Uterus (tissue), 4 donors: ENCODE measurements around the gene CCDC28B. TPM values are rescaled to one million over a fixed set of nuclear protein-coding genes. Genes with fewer than 3 reads are reported as not detected.

Source experiments
- DNase-seq, 2 donors: peaks; one replicate each; pipeline ENCODE4 v3.0.0-alpha.2; 2019 to 2020
- H3K27ac ChIP-seq, 2 donors: fragments of 200-600 bp; sonication (generic); 1 replicate in 1 of 2; 2 replicates in 1 of 2; pipeline ENCODE4 v1.5.1; 2016 to 2018
- H3K27me3 ChIP-seq, 2 donors: fragments of 200-600 bp; sonication (generic); one replicate each; pipeline ENCODE4 v1.5.1; 2018 to 2019; ENCODE audit warnings: control low read depth in 1 of 2
- H3K36me3 ChIP-seq, 2 donors: fragments of 200-600 bp; sonication (generic); one replicate each; pipeline ENCODE4 v1.5.1; 2019; ENCODE audit warnings: control low read depth in 1 of 2
- H3K4me1 ChIP-seq, 2 donors: fragments of 200-600 bp; sonication (generic); one replicate each; pipeline ENCODE4 v1.5.1; 2018 to 2019; ENCODE audit warnings: control low read depth in 1 of 2
- H3K4me3 ChIP-seq, 2 donors: fragments of 200-600 bp; sonication (generic); 1 replicate in 1 of 2; 2 replicates in 1 of 2; pipeline ENCODE4 v1.5.1; 2018 to 2019; ENCODE audit warnings: mild to moderate bottlenecking in 1 of 2
- H3K9me3 ChIP-seq, 2 donors: fragments of 200-600 bp; sonication (generic); one replicate each; pipeline ENCODE4 v1.5.1; 2019; ENCODE audit warnings: control low read depth in 1 of 2
- POLR2A ChIP-seq, 2 donors: fragments of 450-650 bp; IDR thresholded peaks; one replicate each; pipeline ENCODE4 v1.6.1; 2016; ENCODE audit warnings: antibody characterized with exemption in 2 of 2, mild to moderate bottlenecking in 1 of 2, moderate library complexity in 1 of 2
- intact Hi-C: fragments of 100-400 bp; cut with DNase I; formaldehyde crosslinking; loops from one replicate; pipeline ENCODE4 v1.15.1; 2023; ENCODE audit warnings: low total_unique reads
- total RNA-seq, 4 donors: library from RNA; depleted of rRNA in 3 of 4; stranded (reverse); fragments of >200 nt in 3 of 4; gene quantifications; one replicate each; pipeline versions ENCODE4 v1.1.0 to v1.2.4, GENCODE V29; 2014 to 2023
- TF ChIP-seq, protein P1 (sequence below), 4 experiments: fragments of 200-600 bp in 2 of 4; fragments of 450-650 bp in 2 of 4; sonication (generic) in 2 of 4; IDR thresholded peaks; one replicate each; pipeline ENCODE4 v1.5.1; 2016 to 2019; ENCODE audit warnings: antibody characterized with exemption in 4 of 4, mild to moderate bottlenecking in 2 of 4, moderate library complexity in 1 of 4
- donor health status: DM: yes; HTN: yes; CAD: no.

The CCDC28B gene
- total RNA-seq, 4 donors from 2014 or later, result 3.5 to 21.5 (median 7.4) TPM; not detected in 1

DNA sequence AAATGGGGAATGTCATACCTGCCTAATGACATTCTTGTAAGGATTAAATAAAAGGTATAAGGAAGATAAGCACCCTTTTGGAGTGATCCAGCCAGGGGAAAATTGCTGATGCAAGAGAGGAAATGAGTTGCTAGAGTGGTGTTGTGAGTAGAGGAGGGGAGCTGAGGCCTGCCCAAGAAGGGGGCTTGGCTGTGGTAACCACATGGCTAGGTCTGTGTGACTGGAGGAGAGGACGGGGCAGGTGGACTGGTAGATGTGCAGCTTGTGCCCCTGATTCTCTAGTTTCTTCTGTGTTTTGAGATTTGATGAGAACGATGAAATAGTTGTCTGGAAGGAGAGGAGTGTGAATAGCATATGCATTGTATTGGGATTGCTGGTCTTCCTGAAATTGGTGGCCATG lies 14.3 kb upstream of the CCDC28B start:
- Histone ChIP-seq H3K4me1 (peaks cover 7 to 12% of the 10 kb centered on the region in 2 donors), H3K36me3 (no peaks in the 10 kb centered on the region), H3K4me3 (no peak overlapping the region)

DNA sequence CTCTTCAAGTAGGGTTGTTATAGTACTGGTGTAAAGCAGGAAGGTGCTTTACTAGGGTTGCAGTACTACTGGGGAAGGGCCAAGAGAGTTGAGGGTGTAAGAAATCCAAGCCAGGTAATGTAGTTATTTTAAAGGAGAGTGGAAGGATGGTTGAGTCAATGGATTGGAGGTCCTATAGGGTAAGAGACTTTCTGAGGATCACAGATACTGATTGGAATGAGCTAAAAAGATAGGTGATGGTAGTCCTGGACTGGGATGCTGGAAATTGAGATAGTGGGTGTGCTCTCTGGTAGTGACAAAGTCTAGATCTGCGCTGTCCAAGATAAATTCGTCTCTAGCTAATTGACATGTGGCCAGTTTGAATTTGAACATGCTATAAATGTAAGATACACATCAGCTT lies 13.9 kb upstream of the CCDC28B start:
- Histone ChIP-seq H3K9me3 (no peaks in the 10 kb centered on the region), H3K4me3 (no peak overlapping the region), H3K36me3 (no peaks in the 10 kb centered on the region), H3K4me1 (peaks cover 3 to 8% of the 10 kb centered on the region in 2 donors), H3K27ac (no peak overlapping the region), H3K27me3 (no peaks in the 10 kb centered on the region)
- no peak for TF ChIP-seq POLR2A (IDR thresholded peaks at IDR 0.05)
- TF ChIP-seq, protein P1, sequence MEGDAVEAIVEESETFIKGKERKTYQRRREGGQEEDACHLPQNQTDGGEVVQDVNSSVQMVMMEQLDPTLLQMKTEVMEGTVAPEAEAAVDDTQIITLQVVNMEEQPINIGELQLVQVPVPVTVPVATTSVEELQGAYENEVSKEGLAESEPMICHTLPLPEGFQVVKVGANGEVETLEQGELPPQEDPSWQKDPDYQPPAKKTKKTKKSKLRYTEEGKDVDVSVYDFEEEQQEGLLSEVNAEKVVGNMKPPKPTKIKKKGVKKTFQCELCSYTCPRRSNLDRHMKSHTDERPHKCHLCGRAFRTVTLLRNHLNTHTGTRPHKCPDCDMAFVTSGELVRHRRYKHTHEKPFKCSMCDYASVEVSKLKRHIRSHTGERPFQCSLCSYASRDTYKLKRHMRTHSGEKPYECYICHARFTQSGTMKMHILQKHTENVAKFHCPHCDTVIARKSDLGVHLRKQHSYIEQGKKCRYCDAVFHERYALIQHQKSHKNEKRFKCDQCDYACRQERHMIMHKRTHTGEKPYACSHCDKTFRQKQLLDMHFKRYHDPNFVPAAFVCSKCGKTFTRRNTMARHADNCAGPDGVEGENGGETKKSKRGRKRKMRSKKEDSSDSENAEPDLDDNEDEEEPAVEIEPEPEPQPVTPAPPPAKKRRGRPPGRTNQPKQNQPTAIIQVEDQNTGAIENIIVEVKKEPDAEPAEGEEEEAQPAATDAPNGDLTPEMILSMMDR (IDR thresholded peaks at IDR 0.05), result no peak
- no peak for DNase-seq
- intact Hi-C loops, result no loop called here

More for the DNA sequence above, 14.3 kb upstream of the CCDC28B start:
- no peak for TF ChIP-seq POLR2A (IDR thresholded peaks at IDR 0.05)
- TF ChIP-seq, protein P1 (IDR thresholded peaks at IDR 0.05), result no peak
- Histone ChIP-seq H3K9me3 (no peaks in the 10 kb centered on the region), H3K27me3 (no peaks in the 10 kb centered on the region), H3K27ac (no peak overlapping the region)
- no peak for DNase-seq
- intact Hi-C loops, result no loop called here

DNA sequence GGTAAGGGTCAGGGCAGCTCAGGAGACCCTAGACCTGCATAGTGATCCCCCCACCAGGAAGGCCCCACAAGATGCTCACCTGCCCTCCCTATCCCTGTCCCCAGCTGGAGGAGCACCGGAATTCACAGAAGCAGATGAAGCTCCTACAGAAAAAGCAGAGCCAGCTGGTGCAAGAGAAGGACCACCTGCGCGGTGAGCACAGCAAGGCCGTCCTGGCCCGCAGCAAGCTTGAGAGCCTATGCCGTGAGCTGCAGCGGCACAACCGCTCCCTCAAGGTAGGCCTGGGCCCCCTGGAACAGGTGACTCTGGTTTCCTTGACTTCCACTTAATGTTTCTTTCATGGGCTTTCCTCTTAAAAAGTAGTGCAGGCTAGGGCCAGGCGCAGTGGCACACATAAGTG lies 12.5 kb upstream of the CCDC28B start:
- no peak overlapping the region for H3K4me3 ChIP-seq
- no peaks in the 10 kb centered on the region for H3K27me3 ChIP-seq
- intact Hi-C loops, result no loop called here
- no peak for DNase-seq
- no peak for TF ChIP-seq POLR2A (IDR thresholded peaks at IDR 0.05)
- TF ChIP-seq, protein P1 (IDR thresholded peaks at IDR 0.05), result no peak
- no peak overlapping the region for H3K27ac ChIP-seq
- H3K36me3 ChIP-seq, result no peaks in the 10 kb centered on the region
- H3K4me1 ChIP-seq, result peaks cover 0 to 2% of the 10 kb centered on the region in 2 donors
- no peaks in the 10 kb centered on the region for H3K9me3 ChIP-seq

DNA sequence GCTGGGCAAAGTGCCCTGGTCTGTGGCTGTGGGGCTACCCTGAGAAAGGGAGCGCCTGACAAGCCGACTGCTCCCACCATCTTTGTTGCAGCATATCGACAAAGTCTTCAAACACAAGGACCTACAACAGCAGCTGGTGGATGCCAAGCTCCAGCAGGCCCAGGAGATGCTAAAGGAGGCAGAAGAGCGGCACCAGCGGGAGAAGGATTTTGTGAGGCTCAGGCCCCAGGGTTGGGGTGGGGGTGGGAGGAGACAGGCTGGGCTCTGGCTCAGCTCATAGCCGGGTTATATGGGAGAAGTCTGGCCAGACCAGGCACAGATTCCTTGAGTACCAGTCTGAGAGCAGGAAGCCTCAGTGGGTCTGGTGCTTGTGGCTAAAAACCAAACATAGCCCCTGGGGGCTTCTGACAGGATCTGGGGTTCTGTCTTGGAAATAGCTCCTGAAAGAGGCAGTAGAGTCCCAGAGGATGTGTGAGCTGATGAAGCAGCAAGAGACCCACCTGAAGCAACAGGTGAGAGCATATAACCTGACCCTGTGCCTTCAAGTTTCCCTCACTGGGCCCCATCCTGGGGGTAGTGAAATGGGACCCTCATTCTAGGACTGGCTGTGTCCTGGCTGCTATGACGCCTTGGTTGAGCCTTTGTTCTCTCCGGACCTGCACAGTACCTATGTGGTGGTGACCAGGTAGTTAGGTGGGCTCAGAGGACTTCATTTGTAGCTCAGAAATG lies 8.0 kb upstream of the CCDC28B start:
- H3K9me3 ChIP-seq, result no peaks in the 10 kb centered on the region
- H3K27ac ChIP-seq, result no peak overlapping the region
- H3K27me3 ChIP-seq, result no peaks in the 10 kb centered on the region
- H3K36me3 ChIP-seq, result no peaks in the 10 kb centered on the region
- no peak overlapping the region for H3K4me3 ChIP-seq
- intact Hi-C loops, result no loop called here
- DNase-seq, result no peak
- no peaks in the 10 kb centered on the region for H3K4me1 ChIP-seq
- TF ChIP-seq, protein P1 (IDR thresholded peaks at IDR 0.05), result no peak
- TF ChIP-seq POLR2A (IDR thresholded peaks at IDR 0.05), result no peak

DNA sequence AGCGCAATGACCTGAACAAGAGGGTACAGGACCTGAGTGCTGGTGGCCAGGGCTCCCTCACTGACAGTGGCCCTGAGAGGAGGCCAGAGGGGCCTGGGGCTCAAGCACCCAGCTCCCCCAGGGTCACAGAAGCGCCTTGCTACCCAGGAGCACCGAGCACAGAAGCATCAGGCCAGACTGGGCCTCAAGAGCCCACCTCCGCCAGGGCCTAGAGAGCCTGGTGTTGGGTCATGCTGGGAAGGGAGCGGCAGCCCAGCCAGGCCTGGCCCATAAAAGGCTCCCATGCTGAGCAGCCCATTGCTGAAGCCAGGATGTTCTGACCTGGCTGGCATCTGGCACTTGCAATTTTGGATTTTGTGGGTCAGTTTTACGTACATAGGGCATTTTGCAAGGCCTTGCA lies 5.4 kb upstream of the CCDC28B start:
- intact Hi-C loops, result no loop called here
- Histone ChIP-seq H3K4me3 (no peak overlapping the region), H3K27me3 (no peaks in the 10 kb centered on the region), H3K9me3 (no peaks in the 10 kb centered on the region), H3K36me3 (no peaks in the 10 kb centered on the region), H3K27ac (no peak overlapping the region), H3K4me1 (peaks cover 0 to 7% of the 10 kb centered on the region in 2 donors)
- TF ChIP-seq, protein P1 (IDR thresholded peaks at IDR 0.05), result no peak
- TF ChIP-seq POLR2A (IDR thresholded peaks at IDR 0.05), result no peak
- no peak for DNase-seq
